ENCODE measurements around the gene PDZD2. TPM values are rescaled to one million over a fixed set of nuclear protein-coding genes. Genes with fewer than 3 reads are reported as not detected.

Gene PDZD2
- total RNA-seq, 4 donors from 2014 or later, result 2.8 to 5.3 (median 4.0) TPM

DNA sequence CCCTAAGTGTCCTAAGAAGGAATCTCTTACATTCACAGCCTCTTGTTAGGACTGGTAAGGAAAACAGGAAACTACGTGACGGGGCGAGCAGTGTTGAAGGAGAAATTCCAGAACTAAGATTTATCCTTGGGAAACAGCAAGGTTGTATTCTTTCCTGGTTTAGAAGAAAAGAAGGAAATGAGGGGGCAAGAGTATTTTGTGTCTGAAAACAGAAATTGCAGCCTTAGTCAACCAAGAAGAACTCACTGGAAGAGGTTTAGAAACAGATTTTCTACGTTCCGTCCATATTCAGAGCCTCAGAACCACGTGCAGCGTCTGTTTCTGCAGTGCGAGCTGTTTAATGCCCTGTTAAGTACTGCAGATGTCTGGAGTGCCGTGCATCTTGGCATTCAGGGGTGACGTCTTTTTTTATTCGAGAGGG, 460.0 kb downstream of the PDZD2 start:
- in situ Hi-C loops (cut with MboI; ENCODE audit: low sequenced_read_pairs in 4 of 4), result loop anchor here in 3 of 4 donors (10.0 to 25.0 kb wide), 3 partner anchors 274 to 514 kb away; no protein-coding TSS in a partner anchor
- H3K4me1 ChIP-seq, result peaks cover 5 to 14% of the 10 kb centered on the region in 2 donors
- no peak for TF ChIP-seq POLR2A (IDR thresholded peaks at IDR 0.05)
- TF ChIP-seq, protein P1, sequence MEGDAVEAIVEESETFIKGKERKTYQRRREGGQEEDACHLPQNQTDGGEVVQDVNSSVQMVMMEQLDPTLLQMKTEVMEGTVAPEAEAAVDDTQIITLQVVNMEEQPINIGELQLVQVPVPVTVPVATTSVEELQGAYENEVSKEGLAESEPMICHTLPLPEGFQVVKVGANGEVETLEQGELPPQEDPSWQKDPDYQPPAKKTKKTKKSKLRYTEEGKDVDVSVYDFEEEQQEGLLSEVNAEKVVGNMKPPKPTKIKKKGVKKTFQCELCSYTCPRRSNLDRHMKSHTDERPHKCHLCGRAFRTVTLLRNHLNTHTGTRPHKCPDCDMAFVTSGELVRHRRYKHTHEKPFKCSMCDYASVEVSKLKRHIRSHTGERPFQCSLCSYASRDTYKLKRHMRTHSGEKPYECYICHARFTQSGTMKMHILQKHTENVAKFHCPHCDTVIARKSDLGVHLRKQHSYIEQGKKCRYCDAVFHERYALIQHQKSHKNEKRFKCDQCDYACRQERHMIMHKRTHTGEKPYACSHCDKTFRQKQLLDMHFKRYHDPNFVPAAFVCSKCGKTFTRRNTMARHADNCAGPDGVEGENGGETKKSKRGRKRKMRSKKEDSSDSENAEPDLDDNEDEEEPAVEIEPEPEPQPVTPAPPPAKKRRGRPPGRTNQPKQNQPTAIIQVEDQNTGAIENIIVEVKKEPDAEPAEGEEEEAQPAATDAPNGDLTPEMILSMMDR (IDR thresholded peaks at IDR 0.05 in 4 of 5, conservative IDR thresholded peaks at IDR 0.05 in 1 of 5), result no peak
- ATAC-seq (no peak), DNase-seq (no peak)
- no peaks in the 10 kb centered on the region for H3K27me3 ChIP-seq
- peak overlapping the region in 3 of 4 donors; percentile 12 to 53 (median 52) for H3K27ac ChIP-seq
- intact Hi-C loops (cut with DNase I; ENCODE audit: low total_unique reads), result no loop called here
- H3K4me3 ChIP-seq, result no peak overlapping the region
- H3K36me3 ChIP-seq, result peaks cover 0 to 31% of the 10 kb centered on the region in 2 donors
- no peaks in the 10 kb centered on the region for H3K9me3 ChIP-seq

DNA sequence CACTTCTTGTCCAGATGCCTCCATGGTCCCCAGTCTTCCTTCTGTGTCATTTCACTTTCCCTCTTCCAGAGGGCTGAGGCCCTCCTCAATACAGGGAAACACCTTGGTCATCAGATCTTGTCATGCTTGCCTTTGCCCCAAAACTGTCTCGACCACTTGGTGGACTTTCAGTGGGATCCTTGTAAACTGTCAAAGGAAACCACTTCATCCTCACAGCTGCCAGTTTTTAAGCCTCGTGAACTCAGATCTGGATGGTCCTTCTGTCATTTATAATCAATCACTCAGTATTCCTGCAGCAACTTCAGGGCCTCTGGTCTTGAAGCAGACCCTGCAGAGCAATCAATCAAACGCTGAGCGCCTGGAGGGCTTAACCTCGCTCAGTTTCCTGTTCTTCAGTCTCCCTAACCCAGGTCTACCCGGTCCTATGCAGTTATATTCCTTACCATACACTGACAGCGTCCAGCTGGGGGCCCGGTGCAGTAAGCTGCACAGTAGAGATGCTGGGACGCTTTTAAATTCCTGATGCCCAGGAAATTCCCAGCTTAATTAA, 460.6 kb downstream of the PDZD2 start:
- in situ Hi-C loops (cut with MboI; ENCODE audit: low sequenced_read_pairs in 4 of 4) (loop anchor here in 3 of 4 donors (10.0 to 25.0 kb wide), 3 partner anchors 275 to 515 kb away; no protein-coding TSS in a partner anchor), intact Hi-C loops (cut with DNase I; ENCODE audit: low total_unique reads) (no loop called here)
- DNase-seq, result no peak
- TF ChIP-seq POLR2A (IDR thresholded peaks at IDR 0.05), result no peak
- TF ChIP-seq, protein P1 (IDR thresholded peaks at IDR 0.05 in 4 of 5, conservative IDR thresholded peaks at IDR 0.05 in 1 of 5), result no peak
- H3K27ac ChIP-seq, result peak overlapping the region in 3 of 4 donors; percentile 12 to 53 (median 52)
- H3K27me3 ChIP-seq, result no peaks in the 10 kb centered on the region
- peaks cover 5 to 14% of the 10 kb centered on the region in 2 donors for H3K4me1 ChIP-seq
- no peaks in the 10 kb centered on the region for H3K9me3 ChIP-seq
- H3K36me3 ChIP-seq, result peaks cover 0 to 35% of the 10 kb centered on the region in 2 donors
- ATAC-seq, result no peak
- H3K4me3 ChIP-seq, result no peak overlapping the region

DNA sequence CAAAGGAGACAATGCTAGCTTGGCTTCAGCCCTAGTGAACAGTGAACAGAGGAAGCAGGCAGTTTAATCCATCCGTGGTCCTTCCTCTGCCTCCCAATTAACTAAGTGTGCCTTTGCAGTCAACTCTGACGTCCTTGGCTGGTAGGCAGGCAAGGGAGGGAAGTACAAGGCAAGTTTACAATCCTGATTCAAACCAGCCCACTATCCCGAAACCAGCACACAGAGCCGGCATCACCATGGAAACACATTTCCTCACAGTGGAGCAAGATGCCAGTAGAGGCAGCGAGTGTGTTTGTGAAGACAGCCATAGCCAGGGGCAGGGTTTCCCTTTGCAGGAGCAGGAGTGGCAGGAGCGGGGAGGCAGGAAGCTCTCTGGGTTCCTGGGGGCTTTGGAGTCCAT, 461.3 kb downstream of the PDZD2 start:
- peak overlapping the region in 2 of 4 donors; percentile 24 to 52 for H3K27ac ChIP-seq
- intact Hi-C loops (cut with DNase I; ENCODE audit: low total_unique reads), result no loop called here
- DNase-seq (no peak), ATAC-seq (no peak)
- H3K9me3 ChIP-seq, result no peaks in the 10 kb centered on the region
- H3K4me1 ChIP-seq, result peaks cover 3 to 11% of the 10 kb centered on the region in 2 donors
- peaks cover 0 to 42% of the 10 kb centered on the region in 2 donors for H3K36me3 ChIP-seq
- in situ Hi-C loops (cut with MboI; ENCODE audit: low sequenced_read_pairs in 4 of 4), result no loop called here
- no peak overlapping the region for H3K4me3 ChIP-seq
- H3K27me3 ChIP-seq, result no peaks in the 10 kb centered on the region
- no peak for TF ChIP-seq POLR2A (IDR thresholded peaks at IDR 0.05)
- TF ChIP-seq, protein P1 (IDR thresholded peaks at IDR 0.05 in 4 of 5, conservative IDR thresholded peaks at IDR 0.05 in 1 of 5), result no peak

DNA sequence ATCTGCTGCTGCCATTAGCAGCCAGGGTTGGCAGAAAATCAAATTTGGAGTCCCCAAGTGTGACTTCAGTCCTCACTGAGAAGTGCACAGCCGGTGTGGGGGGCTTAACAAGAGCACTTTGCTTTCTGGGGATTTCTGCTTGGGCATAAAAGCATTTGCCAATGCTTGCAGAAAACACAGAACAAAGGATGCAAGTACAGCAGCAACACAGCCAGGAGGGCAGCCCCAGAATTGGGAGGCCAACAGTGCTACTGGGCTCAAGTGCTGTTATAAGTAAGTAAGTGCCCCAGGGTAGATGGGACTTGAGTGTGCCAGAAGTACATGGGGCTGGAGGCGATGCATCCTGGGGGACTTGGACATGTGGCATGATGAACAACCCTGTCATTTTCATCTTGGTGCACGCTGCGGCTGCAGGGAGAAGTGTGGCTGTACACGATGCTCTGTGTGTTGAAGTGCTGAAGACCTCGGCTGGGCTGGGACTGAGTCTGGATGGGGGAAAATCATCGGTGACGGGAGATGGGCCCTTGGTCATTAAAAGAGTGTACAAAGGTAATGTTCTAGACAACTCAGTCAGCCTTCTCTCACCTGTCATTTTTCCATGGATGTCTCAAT, 461.9 kb downstream of the PDZD2 start:
- in situ Hi-C loops (cut with MboI; ENCODE audit: low sequenced_read_pairs in 4 of 4), result no loop called here

More for the DNA sequence above, 461.9 kb downstream of the PDZD2 start:
- no peak overlapping the region for H3K4me3 ChIP-seq
- no peaks in the 10 kb centered on the region for H3K9me3 ChIP-seq
- H3K27me3 ChIP-seq, result no peaks in the 10 kb centered on the region
- no peak overlapping the region for H3K27ac ChIP-seq
- DNase-seq, result no peak
- TF ChIP-seq, protein P1 (IDR thresholded peaks at IDR 0.05 in 4 of 5, conservative IDR thresholded peaks at IDR 0.05 in 1 of 5), result no peak
- no peak for TF ChIP-seq POLR2A (IDR thresholded peaks at IDR 0.05)
- H3K4me1 ChIP-seq, result peaks cover 0 to 8% of the 10 kb centered on the region in 2 donors
- intact Hi-C loops (cut with DNase I; ENCODE audit: low total_unique reads), result no loop called here
- H3K36me3 ChIP-seq, result peaks cover 0 to 47% of the 10 kb centered on the region in 2 donors
- no peak for ATAC-seq

Measured in gastrocnemius medialis (tissue), 4 donors.